Liver (tissue), 9 donors: ENCODE results near the gene SPECC1L. TPM values are rescaled to one million over a fixed set of nuclear protein-coding genes. Genes with fewer than 3 reads are reported as not detected.
A peak's percentile ranks its signal among the peaks of the same experiment; 100 is the strongest.
"Not testable (repeated sequence)": the region's sequence is repeated elsewhere in the genome, so short reads cannot be mapped to it uniquely, and the experiment has no call there.

ENCODE experiments used
- DNase-seq: peaks from one replicate; pipeline ENCODE4 v3.0.0-alpha.2; 2017; ENCODE audit warnings: low spot score
- H3K27ac ChIP-seq, 2 donors: one replicate each; pipeline ENCODE4 v1.7.0; 2013; ENCODE audit warnings: inconsistent platforms in 2 of 2, low read length in 2 of 2, control low read depth in 1 of 2, low read depth in 1 of 2, mild to moderate bottlenecking in 1 of 2
- H3K27me3 ChIP-seq, 4 donors: one replicate each; pipeline versions ENCODE4 v1.6.1 to v1.7.0; 2013; ENCODE audit warnings: low read length in 3 of 4, inconsistent platforms in 1 of 4, mild to moderate bottlenecking in 1 of 4, moderate library complexity in 1 of 4; ENCODE audit not compliant: control insufficient read depth in 4 of 4, insufficient read depth in 4 of 4
- H3K36me3 ChIP-seq, 4 donors: one replicate each; pipeline versions ENCODE4 v1.6.1 to v1.7.0; 2013; ENCODE audit warnings: low read length in 3 of 4, mild to moderate bottlenecking in 3 of 4, low read depth in 1 of 4, moderate library complexity in 1 of 4; ENCODE audit not compliant: control insufficient read depth in 4 of 4, insufficient read depth in 3 of 4
- H3K4me1 ChIP-seq, 4 donors: one replicate each; pipeline versions ENCODE4 v1.6.1 to v1.7.0; 2013; ENCODE audit warnings: low read length in 3 of 4, mild to moderate bottlenecking in 3 of 4, moderate library complexity in 1 of 4; ENCODE audit not compliant: control insufficient read depth in 4 of 4, insufficient read depth in 4 of 4
- H3K4me3 ChIP-seq, 3 donors: one replicate each; pipeline versions ENCODE4 v1.6.1 to v1.7.0; 2013; ENCODE audit warnings: low read length in 3 of 3, control low read depth in 1 of 3, low read depth in 1 of 3, mild to moderate bottlenecking in 1 of 3
- H3K9ac ChIP-seq, 2 donors: one replicate each; pipeline ENCODE4 v1.7.0; 2013; ENCODE audit warnings: low read length in 2 of 2, mild to moderate bottlenecking in 2 of 2, moderate library complexity in 2 of 2, control low read depth in 1 of 2, low read depth in 1 of 2
- H3K9me3 ChIP-seq, 4 donors: one replicate each; pipeline versions ENCODE4 v1.6.1 to v1.7.0; 2013; ENCODE audit warnings: low read length in 3 of 4; ENCODE audit not compliant: control insufficient read depth in 4 of 4
- CTCF ChIP-seq: fragments of 150-350 bp; IDR thresholded peaks from 2 replicates; pipeline ENCODE4 v1.5.1; 2017; ENCODE audit warnings: improper control_type of control experiment, low read depth, low read length; ENCODE audit not compliant: missing input control
- RAD21 ChIP-seq, 2 donors: IDR thresholded peaks; 2 replicates each; pipeline ENCODE4 v1.6.1; 2016; ENCODE audit warnings: antibody characterized with exemption in 2 of 2, mild to moderate bottlenecking in 2 of 2
- WGBS: extraction: QIAGEN DNeasy Blood & Tissue Kit; methylation state at CpG from one replicate; pipeline ENCODE4 v1.1.7; 2013; 5-methylcytosine and 5-hydroxymethylcytosine counted together
- polyA plus RNA-seq, 2 donors: library from polyadenylated mRNA; stranded (reverse) in 1 of 2; unstranded in 1 of 2; fragments of 200-250 nt in 1 of 2; fragments of >200 nt in 1 of 2; fragmentation: Nextera tagmentation in 1 of 2; extraction: Ambion mirVana in 1 of 2; gene quantifications; one replicate each; pipeline versions ENCODE4 v1.2.1 to v1.2.3, GENCODE V29; 2013 to 2015
- total RNA-seq, 2 donors: library from RNA; depleted of rRNA; stranded (reverse); fragments of >200 nt; gene quantifications; one replicate each; pipeline ENCODE4 v1.2.3, GENCODE V29; 2014
- donor health status: healthy.
- donor health status: healthy.
- donor health status: healthy.
- donor health status: healthy.
- donor health status: healthy.

The SPECC1L gene
- total and polyA plus RNA-seq, 4 donors: 5.4 to 22.3 (median 12.3) TPM

- H3K4me3 ChIP-seq, H3K27ac ChIP-seq, H3K27me3 ChIP-seq, H3K4me1 ChIP-seq, DNase-seq, H3K9ac ChIP-seq, H3K36me3 ChIP-seq, H3K9me3 ChIP-seq: not testable (repeated sequence)
- 92% methylated on average over 12 of the region's 12 CpGs for WGBS
Observed at GRCh38 chr22:24253126-24253525, 17.5 kb upstream of the SPECC1L start.

- not testable (repeated sequence) for H3K4me3 ChIP-seq, H3K36me3 ChIP-seq, H3K9me3 ChIP-seq, H3K4me1 ChIP-seq, H3K27me3 ChIP-seq, H3K27ac ChIP-seq, DNase-seq, H3K9ac ChIP-seq
- 96% methylated on average over 11 of the region's 13 CpGs for WGBS
Observed at GRCh38 chr22:24256136-24256535, 14.5 kb upstream of the SPECC1L start.

GRCh38 chr22:24256736-24257135, 13.9 kb upstream of the SPECC1L start:
- not testable (repeated sequence) for H3K4me3 ChIP-seq, H3K9me3 ChIP-seq, H3K36me3 ChIP-seq, H3K9ac ChIP-seq, DNase-seq, H3K27ac ChIP-seq, H3K4me1 ChIP-seq, H3K27me3 ChIP-seq
- WGBS: 96% methylated on average over 6 of the region's 7 CpGs

- H3K9ac ChIP-seq, H3K4me3 ChIP-seq, H3K36me3 ChIP-seq, H3K4me1 ChIP-seq, DNase-seq, H3K9me3 ChIP-seq, H3K27me3 ChIP-seq, H3K27ac ChIP-seq: not testable (repeated sequence)
- 27% methylated on average over 8 of the region's 10 CpGs for WGBS
- TF ChIP-seq RAD21 (IDR thresholded peaks at IDR 0.05) (peak; percentile 62 to 65), CTCF (peak; percentile 36)
Observed at GRCh38 chr22:24259459-24259858, 11.2 kb upstream of the SPECC1L start.

- H3K4me1 ChIP-seq, DNase-seq, H3K9me3 ChIP-seq, H3K27me3 ChIP-seq, H3K9ac ChIP-seq, H3K27ac ChIP-seq, H3K36me3 ChIP-seq, H3K4me3 ChIP-seq: not testable (repeated sequence)
- 94% methylated on average over 18 of the region's 18 CpGs for WGBS
Observed at GRCh38 chr22:24262185-24262749, 8.4 kb upstream of the SPECC1L start.

GRCh38 chr22:24263479-24263878, 7.2 kb upstream of the SPECC1L start:
- not testable (repeated sequence) for H3K4me1 ChIP-seq, H3K9ac ChIP-seq, DNase-seq, H3K27ac ChIP-seq, H3K4me3 ChIP-seq, H3K27me3 ChIP-seq, H3K36me3 ChIP-seq, H3K9me3 ChIP-seq
- WGBS: 95% methylated on average over 18 of the region's 19 CpGs

GRCh38 chr22:24264329-24264896, 6.2 kb upstream of the SPECC1L start:
- not testable (repeated sequence) for H3K36me3 ChIP-seq, H3K9me3 ChIP-seq, H3K27ac ChIP-seq, H3K4me3 ChIP-seq, H3K27me3 ChIP-seq, H3K4me1 ChIP-seq, DNase-seq, H3K9ac ChIP-seq
- 90% methylated on average over 3 of the region's 9 CpGs for WGBS
